Measurements from ENCODE around the gene CCDC9B. TPM values are rescaled to one million over a fixed set of nuclear protein-coding genes. Genes with fewer than 3 reads are reported as not detected.

Gene CCDC9B
- total RNA-seq, 1 experiment from 2014 or later: 1.4 TPM

DNA sequence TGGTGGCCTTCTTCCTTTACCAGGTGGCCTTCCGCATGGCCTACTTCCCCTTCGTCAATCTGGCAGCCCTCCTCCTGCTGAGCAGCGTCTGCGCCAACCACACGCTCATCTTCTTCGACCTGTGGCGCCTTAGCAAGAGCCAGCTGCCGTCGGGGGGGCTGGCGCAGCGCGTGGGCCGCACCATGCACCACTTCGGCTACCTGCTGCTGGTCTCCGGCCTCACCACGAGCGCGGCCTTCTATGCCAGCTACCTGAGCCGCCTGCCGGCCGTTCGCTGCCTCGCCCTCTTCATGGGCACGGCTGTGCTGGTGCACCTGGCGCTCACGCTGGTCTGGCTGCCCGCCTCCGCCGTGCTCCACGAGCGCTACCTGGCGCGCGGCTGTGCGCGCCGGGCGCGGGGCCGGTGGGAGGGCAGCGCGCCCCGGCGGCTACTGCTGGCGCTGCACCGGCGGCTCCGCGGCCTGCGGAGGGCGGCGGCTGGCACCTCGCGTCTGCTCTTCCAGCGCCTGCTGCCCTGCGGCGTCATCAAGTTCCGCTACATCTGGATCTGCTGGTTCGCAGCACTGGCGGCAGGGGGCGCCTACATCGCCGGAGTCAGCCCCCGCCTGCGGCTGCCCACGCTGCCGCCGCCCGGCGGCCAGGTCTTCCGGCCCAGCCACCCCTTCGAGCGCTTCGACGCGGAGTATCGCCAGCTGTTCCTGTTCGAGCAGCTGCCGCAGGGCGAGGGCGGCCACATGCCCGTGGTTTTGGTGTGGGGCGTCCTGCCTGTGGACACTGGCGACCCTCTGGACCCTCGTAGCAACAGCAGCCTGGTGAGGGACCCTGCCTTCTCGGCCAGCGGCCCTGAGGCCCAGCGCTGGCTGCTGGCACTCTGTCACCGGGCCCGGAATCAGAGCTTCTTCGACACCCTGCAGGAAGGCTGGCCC is 27.2 kb upstream of the CCDC9B start (continued):
- TF ChIP-seq, protein P1, sequence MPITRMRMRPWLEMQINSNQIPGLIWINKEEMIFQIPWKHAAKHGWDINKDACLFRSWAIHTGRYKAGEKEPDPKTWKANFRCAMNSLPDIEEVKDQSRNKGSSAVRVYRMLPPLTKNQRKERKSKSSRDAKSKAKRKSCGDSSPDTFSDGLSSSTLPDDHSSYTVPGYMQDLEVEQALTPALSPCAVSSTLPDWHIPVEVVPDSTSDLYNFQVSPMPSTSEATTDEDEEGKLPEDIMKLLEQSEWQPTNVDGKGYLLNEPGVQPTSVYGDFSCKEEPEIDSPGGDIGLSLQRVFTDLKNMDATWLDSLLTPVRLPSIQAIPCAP (CRISPR knock-in tag; IDR thresholded peaks at IDR 0.05): peak; percentile 97
- peak; percentile 95 for TF ChIP-seq IRF2 (CRISPR knock-in tag; IDR thresholded peaks at IDR 0.05; ENCODE audit: borderline replicate concordance, low read depth)
- no peak for TF ChIP-seq ZNF416 (CRISPR knock-in tag; IDR thresholded peaks at IDR 0.05)
- peak; percentile 98 for TF ChIP-seq ZNF138 (CRISPR knock-in tag; conservative IDR thresholded peaks at IDR 0.05)
- TF ChIP-seq, protein P2, sequence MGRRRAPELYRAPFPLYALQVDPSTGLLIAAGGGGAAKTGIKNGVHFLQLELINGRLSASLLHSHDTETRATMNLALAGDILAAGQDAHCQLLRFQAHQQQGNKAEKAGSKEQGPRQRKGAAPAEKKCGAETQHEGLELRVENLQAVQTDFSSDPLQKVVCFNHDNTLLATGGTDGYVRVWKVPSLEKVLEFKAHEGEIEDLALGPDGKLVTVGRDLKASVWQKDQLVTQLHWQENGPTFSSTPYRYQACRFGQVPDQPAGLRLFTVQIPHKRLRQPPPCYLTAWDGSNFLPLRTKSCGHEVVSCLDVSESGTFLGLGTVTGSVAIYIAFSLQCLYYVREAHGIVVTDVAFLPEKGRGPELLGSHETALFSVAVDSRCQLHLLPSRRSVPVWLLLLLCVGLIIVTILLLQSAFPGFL (CRISPR knock-in tag; IDR thresholded peaks at IDR 0.05; ENCODE audit: borderline replicate concordance): peak; percentile 94
- peak; percentile 98 for TF ChIP-seq ELF4 (CRISPR knock-in tag; IDR thresholded peaks at IDR 0.05; ENCODE audit: low read depth)
- TF ChIP-seq HMGA2 (CRISPR knock-in tag; IDR thresholded peaks at IDR 0.05): no peak
- no peak for TF ChIP-seq ZNF671 (CRISPR knock-in tag; IDR thresholded peaks at IDR 0.05)
- TF ChIP-seq, protein P3, sequence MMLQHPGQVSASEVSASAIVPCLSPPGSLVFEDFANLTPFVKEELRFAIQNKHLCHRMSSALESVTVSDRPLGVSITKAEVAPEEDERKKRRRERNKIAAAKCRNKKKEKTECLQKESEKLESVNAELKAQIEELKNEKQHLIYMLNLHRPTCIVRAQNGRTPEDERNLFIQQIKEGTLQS (CRISPR knock-in tag; conservative IDR thresholded peaks at IDR 0.05): peak; percentile 92
- peak; percentile 89 for TF ChIP-seq NR2C2 (CRISPR knock-in tag; IDR thresholded peaks at IDR 0.05)
- TF ChIP-seq NR3C1 (CRISPR knock-in tag; conservative IDR thresholded peaks at IDR 0.05; ENCODE audit: low read depth): peak; percentile 96; the same call in 1 of the 2 replicates
- TF ChIP-seq, protein P4, sequence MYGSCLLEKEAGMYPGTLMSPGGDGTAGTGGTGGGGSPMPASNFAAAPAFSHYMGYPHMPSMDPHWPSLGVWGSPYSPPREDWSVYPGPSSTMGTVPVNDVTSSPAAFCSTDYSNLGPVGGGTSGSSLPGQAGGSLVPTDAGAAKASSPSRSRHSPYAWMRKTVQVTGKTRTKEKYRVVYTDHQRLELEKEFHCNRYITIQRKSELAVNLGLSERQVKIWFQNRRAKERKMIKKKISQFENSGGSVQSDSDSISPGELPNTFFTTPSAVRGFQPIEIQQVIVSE (CRISPR knock-in tag; IDR thresholded peaks at IDR 0.05; ENCODE audit: borderline replicate concordance): no peak
- peak; percentile 97 for TF ChIP-seq ZBTB21 (CRISPR knock-in tag; IDR thresholded peaks at IDR 0.05; ENCODE audit: borderline replicate concordance)
- TF ChIP-seq, protein P5, sequence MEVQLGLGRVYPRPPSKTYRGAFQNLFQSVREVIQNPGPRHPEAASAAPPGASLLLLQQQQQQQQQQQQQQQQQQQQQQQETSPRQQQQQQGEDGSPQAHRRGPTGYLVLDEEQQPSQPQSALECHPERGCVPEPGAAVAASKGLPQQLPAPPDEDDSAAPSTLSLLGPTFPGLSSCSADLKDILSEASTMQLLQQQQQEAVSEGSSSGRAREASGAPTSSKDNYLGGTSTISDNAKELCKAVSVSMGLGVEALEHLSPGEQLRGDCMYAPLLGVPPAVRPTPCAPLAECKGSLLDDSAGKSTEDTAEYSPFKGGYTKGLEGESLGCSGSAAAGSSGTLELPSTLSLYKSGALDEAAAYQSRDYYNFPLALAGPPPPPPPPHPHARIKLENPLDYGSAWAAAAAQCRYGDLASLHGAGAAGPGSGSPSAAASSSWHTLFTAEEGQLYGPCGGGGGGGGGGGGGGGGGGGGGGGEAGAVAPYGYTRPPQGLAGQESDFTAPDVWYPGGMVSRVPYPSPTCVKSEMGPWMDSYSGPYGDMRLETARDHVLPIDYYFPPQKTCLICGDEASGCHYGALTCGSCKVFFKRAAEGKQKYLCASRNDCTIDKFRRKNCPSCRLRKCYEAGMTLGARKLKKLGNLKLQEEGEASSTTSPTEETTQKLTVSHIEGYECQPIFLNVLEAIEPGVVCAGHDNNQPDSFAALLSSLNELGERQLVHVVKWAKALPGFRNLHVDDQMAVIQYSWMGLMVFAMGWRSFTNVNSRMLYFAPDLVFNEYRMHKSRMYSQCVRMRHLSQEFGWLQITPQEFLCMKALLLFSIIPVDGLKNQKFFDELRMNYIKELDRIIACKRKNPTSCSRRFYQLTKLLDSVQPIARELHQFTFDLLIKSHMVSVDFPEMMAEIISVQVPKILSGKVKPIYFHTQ (CRISPR knock-in tag; IDR thresholded peaks at IDR 0.05): no peak
- TF ChIP-seq FOXP1 (CRISPR knock-in tag; IDR thresholded peaks at IDR 0.05; ENCODE audit: borderline replicate concordance): peak; percentile 100
- TF ChIP-seq, protein P6, sequence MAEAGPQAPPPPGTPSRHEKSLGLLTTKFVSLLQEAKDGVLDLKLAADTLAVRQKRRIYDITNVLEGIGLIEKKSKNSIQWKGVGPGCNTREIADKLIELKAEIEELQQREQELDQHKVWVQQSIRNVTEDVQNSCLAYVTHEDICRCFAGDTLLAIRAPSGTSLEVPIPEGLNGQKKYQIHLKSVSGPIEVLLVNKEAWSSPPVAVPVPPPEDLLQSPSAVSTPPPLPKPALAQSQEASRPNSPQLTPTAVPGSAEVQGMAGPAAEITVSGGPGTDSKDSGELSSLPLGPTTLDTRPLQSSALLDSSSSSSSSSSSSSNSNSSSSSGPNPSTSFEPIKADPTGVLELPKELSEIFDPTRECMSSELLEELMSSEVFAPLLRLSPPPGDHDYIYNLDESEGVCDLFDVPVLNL (CRISPR knock-in tag; IDR thresholded peaks at IDR 0.05; ENCODE audit: borderline replicate concordance, low read depth): peak; percentile 95
- peak; percentile 96 for TF ChIP-seq SMAD4 (CRISPR knock-in tag; IDR thresholded peaks at IDR 0.05)
- TF ChIP-seq, protein P7, sequence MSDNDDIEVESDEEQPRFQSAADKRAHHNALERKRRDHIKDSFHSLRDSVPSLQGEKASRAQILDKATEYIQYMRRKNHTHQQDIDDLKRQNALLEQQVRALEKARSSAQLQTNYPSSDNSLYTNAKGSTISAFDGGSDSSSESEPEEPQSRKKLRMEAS (CRISPR knock-in tag; IDR thresholded peaks at IDR 0.05): peak; percentile 100
- no peak for TF ChIP-seq PRRX2 (CRISPR knock-in tag; IDR thresholded peaks at IDR 0.05)
- TF ChIP-seq, protein P8, sequence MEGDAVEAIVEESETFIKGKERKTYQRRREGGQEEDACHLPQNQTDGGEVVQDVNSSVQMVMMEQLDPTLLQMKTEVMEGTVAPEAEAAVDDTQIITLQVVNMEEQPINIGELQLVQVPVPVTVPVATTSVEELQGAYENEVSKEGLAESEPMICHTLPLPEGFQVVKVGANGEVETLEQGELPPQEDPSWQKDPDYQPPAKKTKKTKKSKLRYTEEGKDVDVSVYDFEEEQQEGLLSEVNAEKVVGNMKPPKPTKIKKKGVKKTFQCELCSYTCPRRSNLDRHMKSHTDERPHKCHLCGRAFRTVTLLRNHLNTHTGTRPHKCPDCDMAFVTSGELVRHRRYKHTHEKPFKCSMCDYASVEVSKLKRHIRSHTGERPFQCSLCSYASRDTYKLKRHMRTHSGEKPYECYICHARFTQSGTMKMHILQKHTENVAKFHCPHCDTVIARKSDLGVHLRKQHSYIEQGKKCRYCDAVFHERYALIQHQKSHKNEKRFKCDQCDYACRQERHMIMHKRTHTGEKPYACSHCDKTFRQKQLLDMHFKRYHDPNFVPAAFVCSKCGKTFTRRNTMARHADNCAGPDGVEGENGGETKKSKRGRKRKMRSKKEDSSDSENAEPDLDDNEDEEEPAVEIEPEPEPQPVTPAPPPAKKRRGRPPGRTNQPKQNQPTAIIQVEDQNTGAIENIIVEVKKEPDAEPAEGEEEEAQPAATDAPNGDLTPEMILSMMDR (IDR thresholded peaks at IDR 0.05): peak; percentile 77
- TF ChIP-seq, protein P9, sequence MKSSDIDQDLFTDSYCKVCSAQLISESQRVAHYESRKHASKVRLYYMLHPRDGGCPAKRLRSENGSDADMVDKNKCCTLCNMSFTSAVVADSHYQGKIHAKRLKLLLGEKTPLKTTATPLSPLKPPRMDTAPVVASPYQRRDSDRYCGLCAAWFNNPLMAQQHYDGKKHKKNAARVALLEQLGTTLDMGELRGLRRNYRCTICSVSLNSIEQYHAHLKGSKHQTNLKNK (CRISPR knock-in tag; IDR thresholded peaks at IDR 0.05): no peak
- TF ChIP-seq, protein P10, sequence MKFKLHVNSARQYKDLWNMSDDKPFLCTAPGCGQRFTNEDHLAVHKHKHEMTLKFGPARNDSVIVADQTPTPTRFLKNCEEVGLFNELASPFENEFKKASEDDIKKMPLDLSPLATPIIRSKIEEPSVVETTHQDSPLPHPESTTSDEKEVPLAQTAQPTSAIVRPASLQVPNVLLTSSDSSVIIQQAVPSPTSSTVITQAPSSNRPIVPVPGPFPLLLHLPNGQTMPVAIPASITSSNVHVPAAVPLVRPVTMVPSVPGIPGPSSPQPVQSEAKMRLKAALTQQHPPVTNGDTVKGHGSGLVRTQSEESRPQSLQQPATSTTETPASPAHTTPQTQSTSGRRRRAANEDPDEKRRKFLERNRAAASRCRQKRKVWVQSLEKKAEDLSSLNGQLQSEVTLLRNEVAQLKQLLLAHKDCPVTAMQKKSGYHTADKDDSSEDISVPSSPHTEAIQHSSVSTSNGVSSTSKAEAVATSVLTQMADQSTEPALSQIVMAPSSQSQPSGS (CRISPR knock-in tag; IDR thresholded peaks at IDR 0.05; ENCODE audit: borderline replicate concordance, low read depth): peak; percentile 95
- TF ChIP-seq, protein P11, sequence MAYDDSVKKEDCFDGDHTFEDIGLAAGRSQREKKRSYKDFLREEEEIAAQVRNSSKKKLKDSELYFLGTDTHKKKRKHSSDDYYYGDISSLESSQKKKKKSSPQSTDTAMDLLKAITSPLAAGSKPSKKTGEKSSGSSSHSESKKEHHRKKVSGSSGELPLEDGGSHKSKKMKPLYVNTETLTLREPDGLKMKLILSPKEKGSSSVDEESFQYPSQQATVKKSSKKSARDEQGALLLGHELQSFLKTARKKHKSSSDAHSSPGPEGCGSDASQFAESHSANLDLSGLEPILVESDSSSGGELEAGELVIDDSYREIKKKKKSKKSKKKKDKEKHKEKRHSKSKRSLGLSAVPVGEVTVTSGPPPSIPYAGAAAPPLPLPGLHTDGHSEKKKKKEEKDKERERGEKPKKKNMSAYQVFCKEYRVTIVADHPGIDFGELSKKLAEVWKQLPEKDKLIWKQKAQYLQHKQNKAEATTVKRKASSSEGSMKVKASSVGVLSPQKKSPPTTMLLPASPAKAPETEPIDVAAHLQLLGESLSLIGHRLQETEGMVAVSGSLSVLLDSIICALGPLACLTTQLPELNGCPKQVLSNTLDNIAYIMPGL (CRISPR knock-in tag; IDR thresholded peaks at IDR 0.05): peak; percentile 97
- peak; percentile 86; the same call in 1 of the 2 replicates for TF ChIP-seq ZNF317 (CRISPR knock-in tag; IDR thresholded peaks at IDR 0.05; ENCODE audit: borderline replicate concordance, low read depth)

Data from WTC11 (cell line).